ENCODE measurements around the gene PWWP2A. TPM values are rescaled to one million over a fixed set of nuclear protein-coding genes. Genes with fewer than 3 reads are reported as not detected.

Gene PWWP2A
- total RNA-seq (2022) (34.4 and 36.7 TPM in 2 replicates), Bru-seq, nascent RNA (percentile 87 among the genes with signal in this experiment), BruChase-seq, experiment 1, labeled RNA remaining after a 2-hour chase (percentile 92 among the genes with signal in this experiment), BruChase-seq, experiment 2, labeled RNA remaining after a 6-hour chase (percentile 86 among the genes with signal in this experiment)
- long read RNA-seq, transcript PWWP2A-203 (3 exons, 407 nt): minor isoform, 6 of 73 reads
- long read RNA-seq, transcript PWWP2A-201 (2 exons, 3,346 nt): major isoform, 36 of 73 reads
- long read RNA-seq, transcript PWWP2A-205 (3 exons, 1,819 nt): minor isoform, 8 of 73 reads
- long read RNA-seq, partial matches to known transcripts: 3 of 73 reads
- long read RNA-seq, other reads (novel, unspliced or antisense): 17 of 73 reads

- ChIA-PET CTCF (interaction anchor here (0.6 to 1.5 kb wide), 7 partner anchors 38 to 278 kb away, joined by 3 to 6 read pairs (median 3); no protein-coding TSS in a partner anchor), POLR2A (interaction anchor here (0.5 to 1.2 kb wide), 6 partner anchors 10 to 110 kb away, joined by 3 to 7 read pairs (median 4); partner anchors contain the start of gene TTC1)
- H3K36me3 Mint-ChIP-seq (ENCODE audit: insufficient read depth, unreplicated experiment): peaks cover 38% of the 10 kb centered on the region
- H3K27me3 Mint-ChIP-seq (ENCODE audit: insufficient read depth, unreplicated experiment): no peaks in the 10 kb centered on the region
- peak in 1 of 2 experiments; percentile 9 for TF ChIP-seq CTCF (IDR thresholded peaks at IDR 0.05; ENCODE audit: insufficient read depth in 1 of 2, low read depth in 1 of 2, low read length in 1 of 2, severe bottlenecking in 1 of 2, unreplicated experiment in 1 of 2)
- peak within 1 kb of the TSS; percentile 93 for H3K4me3 Mint-ChIP-seq (ENCODE audit: unreplicated experiment)
- TSS peak; percentile 20 for BruUV-seq (replicated peaks)
- peaks cover 7% of the 10 kb centered on the region; the same call in 1 of the 2 replicates for H3K4me1 ChIP-seq
- H3K27ac Mint-ChIP-seq (ENCODE audit: unreplicated experiment): peak within 1 kb of the TSS; percentile 93
- H3K4me3 ChIP-seq (ENCODE audit: low read depth, low read length): peak within 1 kb of the TSS; percentile 91
- DNase-seq: peak; percentile 98 to 99
- no peaks in the 10 kb centered on the region for H3K9me3 ChIP-seq
- H3K36me3 ChIP-seq (ENCODE audit: control insufficient read depth, insufficient read depth, low read length): peaks cover 2% of the 10 kb centered on the region; the same call in 1 of the 2 replicates
- intact Hi-C loops (cut with micrococcal nuclease; ENCODE audit: unreplicated experiment): loop anchor here (1.0 to 2.0 kb wide), 8 partner anchors 36 to 168 kb away; no protein-coding TSS in a partner anchor
- H3K27me3 ChIP-seq (replicated peaks; ENCODE audit: control insufficient read depth, insufficient read depth, low read length): no peaks in the 10 kb centered on the region
- no peaks in the 10 kb centered on the region for H3K9me3 Mint-ChIP-seq (ENCODE audit: unreplicated experiment)
- peaks cover 10% of the 10 kb centered on the region for H3K4me1 Mint-ChIP-seq (ENCODE audit: low read depth, unreplicated experiment)
Observed at GRCh38 chr5:160119142-160119904, at the start of gene PWWP2A. Gene PWWP2A (minus strand): TSS chr5:160119450. CDS start chr5:160119388, 62 bp downstream.

- TF ChIP-seq CTCF (IDR thresholded peaks at IDR 0.05; ENCODE audit: insufficient read depth in 1 of 2, low read depth in 1 of 2, low read length in 1 of 2, severe bottlenecking in 1 of 2, unreplicated experiment in 1 of 2): no peak
- no peak overlapping the region for H3K4me3 Mint-ChIP-seq (ENCODE audit: unreplicated experiment)
- H3K36me3 ChIP-seq (ENCODE audit: control insufficient read depth, insufficient read depth, low read length): no peaks in the 10 kb centered on the region; the same call in 1 of the 2 replicates
- H3K9me3 Mint-ChIP-seq (ENCODE audit: unreplicated experiment): no peaks in the 10 kb centered on the region
- ChIA-PET CTCF (no interaction called here), POLR2A (interaction anchor here (0.6 kb wide), 1 partner anchor 43 kb away, joined by 4 read pairs; no protein-coding TSS in a partner anchor)
- H3K4me1 ChIP-seq: peaks cover 27% of the 10 kb centered on the region
- H3K4me1 Mint-ChIP-seq (ENCODE audit: low read depth, unreplicated experiment): peaks cover 29% of the 10 kb centered on the region
- H3K27ac Mint-ChIP-seq (ENCODE audit: unreplicated experiment): no peak overlapping the region
- intact Hi-C loops (cut with micrococcal nuclease; ENCODE audit: unreplicated experiment): no loop called here
- no peaks in the 10 kb centered on the region for H3K27me3 Mint-ChIP-seq (ENCODE audit: insufficient read depth, unreplicated experiment)
- H3K27me3 ChIP-seq (replicated peaks; ENCODE audit: control insufficient read depth, insufficient read depth, low read length): no peaks in the 10 kb centered on the region
- no peak overlapping the region for H3K4me3 ChIP-seq (ENCODE audit: low read depth, low read length)
- H3K9me3 ChIP-seq: no peaks in the 10 kb centered on the region
- H3K36me3 Mint-ChIP-seq (ENCODE audit: insufficient read depth, unreplicated experiment): no peaks in the 10 kb centered on the region
- BruUV-seq (replicated peaks): no TSS peak
- DNase-seq: no peak
Observed at GRCh38 chr5:160167624-160168165, 48.4 kb upstream of the PWWP2A start.

All from Caco-2 (cell line).